GM08714 (cell line): ENCODE data around the gene CLDN6.
A peak's percentile ranks its signal among the peaks of the same experiment; 100 is the strongest.

ENCODE experiments used
- H3K4me3 ChIP-seq: fragments of 200-500 bp; sonication (Bioruptor generic); 2 replicates; pipeline ENCODE4 v1.5.1; 2014; ENCODE audit warnings: mild to moderate bottlenecking, low read length, inconsistent platforms
- ZNF274 ChIP-seq: IDR thresholded peaks from 2 replicates; pipeline ENCODE4 v1.6.1; 2012; ENCODE audit warnings: mild to moderate bottlenecking, low read depth, low read length

CLDN6 gene, protein sequence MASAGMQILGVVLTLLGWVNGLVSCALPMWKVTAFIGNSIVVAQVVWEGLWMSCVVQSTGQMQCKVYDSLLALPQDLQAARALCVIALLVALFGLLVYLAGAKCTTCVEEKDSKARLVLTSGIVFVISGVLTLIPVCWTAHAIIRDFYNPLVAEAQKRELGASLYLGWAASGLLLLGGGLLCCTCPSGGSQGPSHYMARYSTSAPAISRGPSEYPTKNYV

GRCh38 chr16:3017794-3018506, at the start of gene CLDN6:
Gene CLDN6, minus strand, starts transcription at chr16:3018183. Its CDS starts 2,162 bp downstream, at chr16:3016021.
- H3K4me3 ChIP-seq, result no peak within 1 kb of the TSS

GRCh38 chr16:3066440-3066748, 48.4 kb upstream of the CLDN6 start:
- TF ChIP-seq ZNF274, result no peak
- H3K4me3 ChIP-seq, result peak overlapping the region; percentile 19; the same call in 1 of the 2 replicates

More at GRCh38 chr16:3017794-3018506, at the start of gene CLDN6:
- TF ChIP-seq ZNF274, result no peak

DNA sequence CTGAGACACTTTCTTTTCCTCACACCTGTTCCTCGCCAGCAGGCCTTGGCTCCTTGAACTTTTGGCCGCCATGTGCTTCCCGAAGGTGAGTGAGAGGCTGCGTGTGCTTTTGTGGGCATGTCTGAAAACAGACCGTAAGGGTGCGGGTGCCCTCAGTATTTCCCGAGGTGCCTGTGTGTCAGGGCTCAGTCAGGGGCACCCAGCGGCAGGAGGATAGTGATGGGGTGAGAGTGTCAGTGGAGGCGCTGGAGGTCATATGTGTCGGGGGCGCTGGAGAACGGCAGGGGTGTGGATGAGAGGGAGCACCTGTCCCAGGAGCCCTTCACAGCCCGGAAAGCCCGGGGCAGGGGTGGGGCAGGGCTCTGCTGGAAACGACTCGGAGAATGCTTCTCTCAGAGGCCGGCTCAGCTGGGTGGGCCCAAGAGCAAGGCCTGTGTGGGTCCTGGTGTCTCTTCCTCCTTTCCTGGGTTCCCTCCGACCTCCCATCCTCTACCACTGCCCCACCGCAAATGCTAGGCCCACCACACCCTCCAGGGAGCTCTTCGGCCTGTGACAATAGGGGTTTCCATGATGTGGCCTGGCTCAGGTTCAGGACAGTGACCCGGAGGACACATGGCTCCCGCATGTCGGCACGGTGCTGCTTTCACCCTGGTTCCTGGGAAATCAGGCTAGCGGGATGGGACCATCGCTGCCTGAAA, 47.9 kb upstream of the CLDN6 start:
- peak overlapping the region; percentile 19; the same call in 1 of the 2 replicates for H3K4me3 ChIP-seq
- TF ChIP-seq ZNF274, result no peak

GRCh38 chr16:3065069-3065741, 47.2 kb upstream of the CLDN6 start, which contains the start of gene IL32:
Gene IL32, plus strand, starts transcription at chr16:3065640. Its CDS starts 172 bp downstream, at chr16:3065812.
- H3K4me3 ChIP-seq, result peak within 1 kb of the TSS; percentile 19; the same call in 1 of the 2 replicates
- TF ChIP-seq ZNF274, result no peak

GRCh38 chr16:3063625-3064386, 45.8 kb upstream of the CLDN6 start:
- H3K4me3 ChIP-seq, result no peak overlapping the region
- TF ChIP-seq ZNF274, result no peak

DNA sequence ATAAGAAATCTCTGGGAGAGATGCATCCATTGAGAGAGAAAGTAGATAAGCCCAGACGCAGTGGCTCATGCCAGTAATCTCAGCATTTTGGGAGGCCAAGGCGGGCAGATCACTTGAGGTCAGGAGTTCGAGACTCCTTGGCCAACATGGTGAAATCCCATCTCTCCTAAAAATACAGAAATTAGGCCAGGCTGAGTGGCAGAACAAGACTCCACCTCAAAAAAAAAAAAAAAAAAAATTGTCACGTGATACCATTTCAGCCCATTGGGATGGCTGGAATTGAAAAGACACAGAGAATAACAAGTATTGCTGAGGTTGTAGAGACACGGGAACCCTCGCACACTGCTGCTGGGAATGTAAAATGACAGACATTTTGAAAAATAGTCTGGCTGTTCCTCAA, 44.6 kb upstream of the CLDN6 start:
- TF ChIP-seq ZNF274, result no peak
- H3K4me3 ChIP-seq, result no peak overlapping the region

DNA sequence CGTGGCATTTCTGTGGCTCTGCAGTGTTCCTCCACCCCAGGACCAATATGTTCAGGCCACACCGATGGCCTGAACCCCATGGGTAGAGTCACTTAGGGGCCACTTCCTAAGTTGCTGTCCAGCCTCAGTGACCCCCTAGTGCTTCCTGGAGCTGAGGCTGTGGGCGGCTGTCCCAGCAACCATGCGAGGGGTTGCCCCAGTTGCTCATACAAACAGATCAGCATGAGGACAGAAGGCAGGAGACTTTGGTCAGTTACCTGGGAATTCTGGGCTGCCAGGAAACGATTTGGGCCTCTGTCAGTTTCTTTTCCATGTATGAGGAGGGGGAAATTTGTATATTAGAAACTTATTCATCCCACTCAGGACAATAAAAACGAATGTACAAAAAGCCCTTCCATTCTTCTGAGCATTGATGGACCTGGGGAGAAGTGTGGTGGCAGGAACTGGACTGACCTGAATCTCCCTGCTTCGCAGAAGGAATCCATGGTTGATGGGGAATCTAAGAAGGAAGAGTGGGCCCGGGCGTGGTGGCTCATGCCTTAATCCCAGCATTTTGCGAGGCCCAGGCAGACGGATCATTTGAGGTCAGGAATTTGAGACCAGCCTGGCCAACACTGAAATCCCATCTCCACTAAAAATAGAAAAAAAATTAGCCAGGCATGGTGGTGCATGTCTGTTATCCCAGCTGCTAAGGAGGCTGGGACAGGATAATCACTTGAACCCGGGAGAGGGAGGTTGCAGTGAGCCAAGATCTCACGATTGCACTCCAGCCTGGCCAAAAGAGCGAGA, 42.5 kb upstream of the CLDN6 start:
- no peak for TF ChIP-seq ZNF274
- no peak overlapping the region for H3K4me3 ChIP-seq

DNA sequence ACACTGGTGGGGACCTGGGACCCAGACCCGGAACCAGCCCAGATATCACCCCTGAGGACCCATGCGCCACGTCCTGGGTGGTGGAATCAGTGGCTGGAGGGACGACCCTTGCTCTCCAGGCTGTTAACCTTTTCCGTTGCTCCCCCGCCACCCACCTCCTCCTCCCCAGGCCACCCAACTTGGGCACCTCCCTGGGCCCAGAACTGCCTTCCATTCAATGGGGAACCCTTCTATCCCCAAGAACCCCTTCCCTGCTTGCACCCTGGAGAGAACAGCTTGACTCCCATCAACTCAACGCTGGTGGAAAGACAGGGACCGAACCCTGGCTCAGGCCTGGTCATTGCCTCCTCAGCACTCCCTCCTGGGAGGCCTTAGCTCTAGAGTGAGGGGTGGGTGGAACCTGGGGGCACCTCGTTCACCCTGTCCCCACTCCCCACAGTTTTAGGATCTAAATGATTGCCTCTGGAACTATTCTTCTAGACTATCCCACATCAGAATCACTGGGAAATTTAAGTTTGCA, 41.8 kb upstream of the CLDN6 start:
- H3K4me3 ChIP-seq, result peak overlapping the region; percentile 49; the same call in 1 of the 2 replicates
- no peak for TF ChIP-seq ZNF274

DNA sequence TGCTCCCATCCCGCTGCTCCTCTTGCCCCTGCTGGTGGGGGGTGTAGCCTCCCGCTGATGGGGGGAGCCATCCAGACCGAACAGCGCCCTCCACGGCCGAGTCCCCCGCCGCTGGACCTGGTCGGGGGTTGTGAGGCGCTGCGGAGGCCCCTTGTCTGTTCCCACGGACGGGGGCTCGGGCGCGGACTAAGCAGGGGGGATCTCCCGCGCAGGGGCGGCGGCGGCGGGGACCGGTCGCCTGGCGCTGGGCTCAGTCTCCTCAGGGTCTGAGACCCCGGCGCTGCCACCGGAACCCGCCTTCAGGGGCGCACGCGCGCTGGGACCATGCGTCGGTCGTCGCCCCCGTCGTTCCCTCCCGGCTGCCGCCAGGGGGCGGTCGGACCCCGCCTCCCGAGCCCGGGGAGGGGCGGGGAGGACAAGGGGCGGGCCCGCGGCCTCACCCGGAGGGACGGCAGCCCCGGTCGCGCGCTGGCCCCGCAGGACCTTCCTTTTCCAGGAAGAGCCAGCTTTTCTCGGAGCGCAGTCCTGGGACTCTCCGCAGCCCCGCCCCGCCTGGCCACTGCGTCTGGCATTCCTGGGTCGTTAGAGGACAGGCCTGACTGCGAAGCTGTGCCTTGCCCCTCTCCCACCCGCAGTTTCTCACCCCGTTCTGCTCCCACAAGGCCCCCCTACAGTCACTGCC, 41.2 kb upstream of the CLDN6 start:
- TF ChIP-seq ZNF274, result no peak
- peak overlapping the region; percentile 94 for H3K4me3 ChIP-seq

GRCh38 chr16:3058139-3059030, 40.4 kb upstream of the CLDN6 start:
- TF ChIP-seq ZNF274, result no peak
- H3K4me3 ChIP-seq, result peak overlapping the region; percentile 94
